G401.6 (cell line): Measurements from ENCODE around the gene ALG13.
"Not testable (repeated sequence)": the region's sequence is repeated elsewhere in the genome, so short reads cannot be mapped to it uniquely, and the experiment has no call there.

ENCODE experiments used
- FAIRE-seq: peaks from 2 replicates; lab custom pipeline; 2012; peaks lifted over from hg19 to GRCh38; lab: Jason Lieb, UNC

ALG13 gene

GRCh38 chrX:111759686-111760085 lies 78.7 kb downstream of the ALG13 start:
- FAIRE-seq: no peak

- no peak for FAIRE-seq
Observed at GRCh38 chrX:111761578-111762135, 80.7 kb downstream of the ALG13 start.

GRCh38 chrX:111778591-111778990 lies 97.6 kb downstream of the ALG13 start:
- FAIRE-seq: no peak

- no peak for FAIRE-seq
Observed at GRCh38 chrX:111779582-111779981, 98.6 kb downstream of the ALG13 start.

- no peak for FAIRE-seq
Observed at GRCh38 chrX:111784667-111785066, 103.7 kb downstream of the ALG13 start.

- not testable (repeated sequence) for FAIRE-seq
Observed at GRCh38 chrX:111790054-111790453, 109.1 kb downstream of the ALG13 start.
